A549 treated with GW870086 at 1 μM for 4 hours (cell line): ENCODE data around the gene FAM20C. TPM values are rescaled to one million over a fixed set of nuclear protein-coding genes. Genes with fewer than 3 reads are reported as not detected.

ENCODE experiments used
- total RNA-seq: library from RNA; stranded (reverse); fragments of 200-300 nt; extraction: Qiagen RNA extraction; gene quantifications from 5 replicates; pipeline ENCODE4 v1.2.3, GENCODE V29; 2022; ENCODE audit warnings: low read depth

Gene FAM20C
- 31.4 to 46.7 TPM (median 43.9 TPM) in 5 replicates for total RNA-seq

DNA sequence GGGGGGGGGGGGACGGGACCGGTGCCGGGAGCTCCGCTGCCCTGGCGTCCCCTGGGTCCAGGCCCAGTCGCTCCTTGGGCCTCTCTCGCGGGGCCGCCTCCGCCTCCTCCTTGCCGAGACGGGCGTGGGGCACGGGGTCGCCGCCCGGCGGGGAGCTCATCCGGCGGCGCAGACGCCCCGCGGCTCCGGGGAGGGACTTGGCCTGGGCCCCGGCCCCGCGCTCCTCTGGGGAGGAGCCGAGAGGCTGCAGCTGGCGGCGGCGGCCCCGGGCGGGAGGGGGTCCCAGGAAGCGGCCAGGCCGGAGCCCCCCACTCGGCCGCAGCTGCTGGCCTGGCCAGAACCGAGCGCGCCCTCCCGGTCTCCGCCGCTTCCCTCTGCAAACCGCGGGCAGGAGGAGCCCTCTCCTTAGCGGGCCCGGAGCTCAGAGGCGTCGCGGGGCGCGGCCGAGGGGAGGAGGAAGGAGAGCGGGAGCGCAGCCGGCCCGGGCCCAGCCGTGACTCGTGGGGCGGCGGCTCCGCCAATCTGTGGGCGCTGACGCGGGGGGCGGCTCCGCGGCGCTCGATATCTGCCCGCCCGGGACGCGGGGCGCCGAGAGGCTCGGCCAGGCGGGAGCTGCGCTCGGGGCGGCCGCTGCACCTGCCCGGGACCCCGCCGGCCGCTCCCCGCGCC, at the start of gene FAM20C:
Gene FAM20C, plus strand, starts transcription at position 591 of the 669 bp plus-strand sequence. CDS start 629 bp downstream, outside the sequence.

DNA sequence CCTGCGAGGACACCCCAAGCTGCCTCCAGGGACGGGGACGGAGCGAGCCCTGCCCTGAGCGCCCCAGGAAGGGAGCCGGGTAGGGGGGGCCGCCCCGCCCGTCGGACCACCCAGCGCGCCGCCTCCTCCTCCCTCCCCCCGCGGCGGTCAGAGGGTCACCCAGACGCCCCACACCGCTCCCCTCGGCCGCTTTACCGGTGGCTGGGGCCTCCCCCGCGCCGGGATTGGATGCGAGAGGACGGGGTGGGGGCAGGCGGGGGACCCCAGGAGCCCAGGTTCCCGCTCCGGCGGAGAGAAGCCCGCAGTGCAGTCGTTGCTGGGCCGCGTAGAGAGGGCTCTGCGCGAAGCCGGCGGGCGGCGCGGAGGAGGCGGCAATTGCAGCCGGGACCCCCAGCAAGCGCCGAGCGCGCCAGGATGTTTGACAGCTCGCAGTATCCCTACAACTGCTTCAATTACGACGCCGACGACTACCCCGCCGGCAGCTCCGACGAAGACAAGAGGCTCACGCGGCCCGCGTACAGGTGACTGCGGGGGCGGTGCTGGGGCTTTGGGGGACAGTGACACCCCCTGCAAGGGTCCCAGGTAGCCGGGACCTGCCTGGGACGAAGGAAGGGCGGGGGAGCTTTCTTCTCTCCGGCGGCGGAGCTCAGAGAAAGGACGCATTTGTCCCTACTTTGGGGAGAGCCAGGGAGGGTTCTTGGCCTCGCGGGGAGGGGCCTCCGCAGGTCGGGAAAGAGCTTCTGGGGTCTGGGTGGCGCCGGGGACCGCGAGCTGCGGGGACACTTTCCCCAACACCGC, 97.6 kb downstream of the FAM20C start, which contains the start of gene FOXL3:
Gene FOXL3, plus strand, starts transcription at position 415 of the 798 bp plus-strand sequence. Its CDS starts 0 bp downstream, at position 415.

Other genes starting within 250 kb of the FAM20C start
- gene FOXL3, start 97.6 kb downstream of the FAM20C start, total RNA-seq, result not detected in 5 replicates